A549 treated with DMSO at 1 μM for 4 hours (cell line): ENCODE results near the gene TLX3. TPM values are rescaled to one million over a fixed set of nuclear protein-coding genes. Genes with fewer than 3 reads are reported as not detected.

ENCODE experiments used
- total RNA-seq: library from RNA; stranded (reverse); fragments of 200-300 nt; extraction: Qiagen RNA extraction; gene quantifications from 5 replicates; pipeline ENCODE4 v1.2.3, GENCODE V29; 2022; ENCODE audit warnings: low read depth

The TLX3 gene
- not detected in 5 replicates for total RNA-seq

DNA sequence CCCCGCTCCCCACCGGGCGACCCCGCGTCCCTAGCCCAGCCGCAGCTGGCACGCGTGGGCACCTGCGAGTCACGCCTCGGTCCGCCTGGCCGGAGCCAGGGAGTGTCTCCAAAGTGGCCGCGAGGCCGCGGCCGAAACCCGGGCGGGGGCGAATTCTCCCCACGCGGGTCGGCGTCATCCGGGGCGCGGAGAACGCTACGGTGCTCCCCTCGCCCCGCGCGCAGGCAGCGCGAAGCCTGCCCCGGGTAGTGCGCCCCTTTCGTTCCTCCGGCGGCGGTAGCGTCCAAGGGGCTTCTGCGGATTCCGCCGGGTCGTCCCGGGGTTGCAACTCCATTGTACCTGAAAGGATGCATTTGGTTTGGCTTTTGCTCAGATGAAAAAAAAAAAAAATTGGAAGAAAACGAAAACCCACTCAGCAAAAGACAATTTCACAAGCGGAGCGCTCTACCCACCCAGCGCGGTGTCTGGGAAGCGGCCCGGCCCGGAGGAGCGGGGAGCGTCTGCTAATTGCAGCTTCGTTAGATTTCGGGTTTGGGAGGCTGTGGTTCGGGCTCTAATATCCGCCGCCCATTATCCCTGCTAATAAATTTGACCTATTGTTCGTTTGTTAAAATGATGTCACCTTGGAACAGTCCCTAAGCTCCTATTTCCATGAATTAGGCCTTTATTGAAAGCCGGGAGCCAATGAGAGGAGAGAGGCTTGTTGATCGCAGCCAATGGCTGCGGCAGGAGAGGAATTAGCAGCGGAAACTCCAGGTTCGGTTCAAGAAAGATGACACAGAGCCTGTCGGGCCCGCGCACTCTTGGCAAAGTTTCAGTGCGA is at the start of gene TLX3:
Gene TLX3, plus strand, starts transcription at position 796 of the 823 bp plus-strand sequence. CDS start 118 bp downstream, outside the sequence.

Other genes starting within 250 kb of the TLX3 start
- gene NPM1, start 78.6 kb downstream of the TLX3 start, total RNA-seq = 3,440 to 4,184 TPM (median 3,575 TPM) in 5 replicates
- 0.30 to 0.71 TPM (median 0.34 TPM) in 5 replicates for gene FGF18, start 110.4 kb downstream of the TLX3 start, total RNA-seq